ENCODE measurements around the gene HABP2. TPM values are rescaled to one million over a fixed set of nuclear protein-coding genes. Genes with fewer than 3 reads are reported as not detected.

The HABP2 gene
- total and polyA plus RNA-seq, 2 of the 4 experiments (the other 2 are of a cell fraction), result not detected

- 66% methylated on average over 4 of the region's 6 CpGs; no CpG with 5 or more reads in 1 of the 2 experiments for WGBS, 2 experiments (ENCODE audit: extremely low coverage in 2 of 2, insufficient read length in 1 of 2)
- Histone ChIP-seq H3K4me1 (ENCODE audit: control insufficient read depth, insufficient read depth, low read length) (no peaks in the 10 kb centered on the region), H4K91ac (ENCODE audit: insufficient read depth, low read depth, low read length) (no peak overlapping the region), H3K56ac (ENCODE audit: extremely low read depth, insufficient read depth, low read length) (no peak overlapping the region), H3K9me1 (ENCODE audit: insufficient read depth, low read length) (no peaks in the 10 kb centered on the region), H4K5ac (ENCODE audit: low read depth, low read length) (no peak overlapping the region), H3K14ac (replicated peaks; ENCODE audit: low read depth, low read length) (no peak overlapping the region), H4K20me1 (ENCODE audit: insufficient read depth, low read length) (no peaks in the 10 kb centered on the region), H2AK9ac (replicated peaks; ENCODE audit: low read depth, low read length, poor library complexity) (peak overlapping the region; percentile 72), H2BK20ac (ENCODE audit: low read depth, low read length) (no peak overlapping the region), H3K9ac (ENCODE audit: low read depth, low read length) (no peak overlapping the region), H4K8ac (ENCODE audit: low read depth in 2 of 2, low read length in 2 of 2) (no peak overlapping the region), H2AK5ac (ENCODE audit: low read depth, low read length) (no peak overlapping the region), H2BK5ac (ENCODE audit: low read depth, low read length, poor library complexity, severe bottlenecking) (no peak overlapping the region), H3K23ac (ENCODE audit: low read depth, low read length) (no peak overlapping the region), H3K27ac (ENCODE audit: insufficient read depth, low read length) (no peak overlapping the region), H3K4me3 (ENCODE audit: insufficient read depth, low read depth, low read length) (no peak overlapping the region), H3K36me3 (ENCODE audit: control insufficient read depth, insufficient read depth, low read length) (no peaks in the 10 kb centered on the region), H3K27me3 (ENCODE audit: control insufficient read depth, insufficient read depth, low read length) (0 out of 2 replicates have a peak, but pooled peaks cover 2% of the 10 kb centered on the region), H3K79me1 (ENCODE audit: low read depth in 1 of 2, low read length in 2 of 2) (no peaks in the 10 kb centered on the region), H2BK15ac (ENCODE audit: low read depth, low read length) (no peak overlapping the region), H3K9me3 (ENCODE audit: control insufficient read depth, insufficient read depth, low read length) (no peaks in the 10 kb centered on the region), H3K18ac (ENCODE audit: low read depth, low read length) (no peak overlapping the region), H3K4me2 (ENCODE audit: low read depth, low read length) (no peak overlapping the region), H2BK120ac (ENCODE audit: low read depth, low read length) (no peak overlapping the region), H2AFZ (replicated peaks; ENCODE audit: low read length, poor library complexity) (no peak overlapping the region), H3K4ac (ENCODE audit: low read depth, low read length) (no peak overlapping the region)
- BruUV-seq (replicated peaks), result no TSS peak
- dilution Hi-C loops (cut with HindIII; ENCODE audit: low sequenced_read_pairs, unreplicated experiment), result no loop called here
- DNase-seq, result no peak
- CTCF ChIA-PET, result no interaction called here
- in situ Hi-C loops (cut with MboI; ENCODE audit: low sequenced_read_pairs), result no loop called here
- POLR2A ChIA-PET (ENCODE audit: unreplicated experiment), result no interaction called here
- ATAC-seq (ENCODE audit: low read depth), result no peak
- intact Hi-C loops (cut with micrococcal nuclease), result no loop called here
- TF ChIP-seq RCOR1 (IDR thresholded peaks at IDR 0.05; ENCODE audit: insufficient replicate concordance, low read length), result no peak
- TF ChIP-seq CEBPB (IDR thresholded peaks at IDR 0.05; ENCODE audit: low read depth, low read length), result no peak
- TF ChIP-seq NFE2L2 (IDR thresholded peaks at IDR 0.05; ENCODE audit: low read depth, low read length), result no peak
- TF ChIP-seq MAFK (IDR thresholded peaks at IDR 0.05; ENCODE audit: low read depth, low read length), result no peak
Observed at GRCh38 chr10:113515161-113515560, 37.7 kb upstream of the HABP2 start.

All from IMR-90 (cell line).